CD4-positive, alpha-beta memory T cell (primary cell): ENCODE data around the gene SLC35A5. TPM values are rescaled to one million over a fixed set of nuclear protein-coding genes. Genes with fewer than 3 reads are reported as not detected.
"Not testable (repeated sequence)": the region's sequence is repeated elsewhere in the genome, so short reads cannot be mapped to it uniquely, and the experiment has no call there.

Source experiments
- CTCF ChIA-PET: fragments of 350-600 bp; sonication (Branson Sonifier 250); formaldehyde crosslinking; loops from one replicate; lab custom pipeline; 2021; ENCODE audit warnings: inconsistent platforms; ENCODE audit not compliant: partially characterized antibody; lab: Charles Lee
- POLR2A ChIA-PET: fragments of 350-600 bp; sonication (Branson Sonifier 250); formaldehyde crosslinking; loops from one replicate; lab custom pipeline; 2021; ENCODE audit not compliant: partially characterized antibody; lab: Charles Lee
- DNase-seq, 5 donors: peaks; one replicate each; pipeline versions ENCODE4 v3.0.0 to v3.0.0-alpha.2; 2020 to 2022; ENCODE audit warnings: mixed read lengths in 1 of 5
- H3K27ac ChIP-seq: one replicate; pipeline ENCODE4 v1.7.0; 2013; ENCODE audit warnings: low read depth, low read length
- H3K27me3 ChIP-seq: 2 replicates; pipeline ENCODE4 v1.7.0; 2013; ENCODE audit warnings: mild to moderate bottlenecking, low read length, moderate library complexity; ENCODE audit not compliant: insufficient read depth
- H3K36me3 ChIP-seq: 2 replicates; pipeline ENCODE4 v1.7.0; 2013; ENCODE audit warnings: mild to moderate bottlenecking, low read length, moderate library complexity; ENCODE audit not compliant: insufficient read depth
- H3K4me1 ChIP-seq: 2 replicates; pipeline ENCODE4 v1.7.0; 2013; ENCODE audit warnings: mild to moderate bottlenecking, low read length, moderate library complexity; ENCODE audit not compliant: insufficient read depth
- H3K4me3 ChIP-seq, 2 donors: one replicate each; pipeline ENCODE4 v1.7.0; 2013; ENCODE audit warnings: low read length in 2 of 2, mild to moderate bottlenecking in 1 of 2
- H3K9me3 ChIP-seq, 2 donors: one replicate each; pipeline ENCODE4 v1.7.0; 2013; ENCODE audit warnings: low read length in 2 of 2, control low read depth in 1 of 2; ENCODE audit not compliant: control insufficient read depth in 1 of 2
- H3K27ac Mint-ChIP-seq, 7 donors: one replicate each; pipeline ENCODE4 v1.8.0; 2020 to 2021; ENCODE audit warnings: mixed read lengths in 7 of 7, mild to moderate bottlenecking in 6 of 7, inconsistent platforms in 3 of 7, moderate library complexity in 3 of 7
- H3K27me3 Mint-ChIP-seq, 2 donors: one replicate each; pipeline ENCODE4 v1.8.0; 2020 to 2021; ENCODE audit warnings: mixed read lengths in 2 of 2
- H3K36me3 Mint-ChIP-seq, 2 donors: one replicate each; pipeline ENCODE4 v1.8.0; 2020 to 2021; ENCODE audit warnings: mixed read lengths in 2 of 2, inconsistent platforms in 1 of 2, mild to moderate bottlenecking in 1 of 2
- H3K4me1 Mint-ChIP-seq, 4 donors: one replicate each; pipeline ENCODE4 v1.8.0; 2020 to 2021; ENCODE audit warnings: mixed read lengths in 4 of 4, mild to moderate bottlenecking in 1 of 4
- H3K4me3 Mint-ChIP-seq, 8 donors: one replicate each; pipeline ENCODE4 v1.8.0; 2020 to 2021; ENCODE audit warnings: mixed read lengths in 8 of 8, mild to moderate bottlenecking in 7 of 8, moderate library complexity in 6 of 8, inconsistent platforms in 3 of 8
- H3K9me3 Mint-ChIP-seq, 8 donors: one replicate each; pipeline ENCODE4 v1.8.0; 2020 to 2021; ENCODE audit warnings: mixed read lengths in 8 of 8, mild to moderate bottlenecking in 5 of 8, inconsistent platforms in 3 of 8, moderate library complexity in 1 of 8
- intact Hi-C: fragments of 100-400 bp; cut with micrococcal nuclease; formaldehyde crosslinking; loops from one replicate; pipeline ENCODE4 v1.15.1; 2023
- polyA plus RNA-seq, 2 donors: library from polyadenylated mRNA; unstranded; fragments of 300-500 nt; fragmentation: Illumina TruSeq; gene quantifications; one replicate each; pipeline ENCODE4 v1.2.3, GENCODE V29; 2021
- total RNA-seq, 2 experiments: library from RNA; stranded (reverse); gene quantifications; one replicate each; pipeline ENCODE4 v1.2.3, GENCODE V29; 2021

SLC35A5 gene
- total and polyA plus RNA-seq, 4 experiments from 2014 or later: 13.9 to 26.6 (median 25.2) TPM

DNA sequence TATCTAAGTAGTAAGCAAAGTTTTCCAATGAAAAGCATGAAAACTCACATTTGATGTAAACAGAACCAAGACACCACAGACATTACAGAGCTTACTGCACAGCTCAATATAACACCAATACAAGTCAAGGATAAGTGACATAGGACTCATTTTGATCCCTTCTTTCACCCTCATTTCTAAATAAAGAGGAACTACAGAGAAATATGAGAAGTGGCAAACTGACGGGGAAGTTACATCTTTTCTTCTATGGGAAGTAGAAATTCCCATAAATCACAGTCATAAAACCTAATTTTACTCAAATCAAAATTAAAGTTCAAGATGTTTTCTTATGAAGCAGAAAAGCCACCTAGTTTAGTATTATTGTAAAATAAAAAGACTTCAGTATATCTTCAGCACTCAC is 3.9 kb upstream of the SLC35A5 start:
- Mint-ChIP-seq H3K27ac (peak overlapping the region in 1 of 7 donors; percentile 99), H3K36me3 (peaks cover 23 to 42% of the 10 kb centered on the region in 2 donors), H3K4me1 (peaks cover 37 to 67% (median 47%) of the 10 kb centered on the region in 4 donors), H3K4me3 (no peak overlapping the region), H3K9me3 (peaks cover 0 to 4% (median 0%) of the 10 kb centered on the region in 8 donors), H3K27me3 (no peaks in the 10 kb centered on the region)
- ChIA-PET POLR2A (interaction anchor here (0.6 kb wide), 1 partner anchor 19 kb away, joined by 3 read pairs; no protein-coding TSS in a partner anchor), CTCF (interaction anchor here (1.0 kb wide), 1 partner anchor 446 kb away, joined by 3 read pairs; no protein-coding TSS in a partner anchor)
- DNase-seq: no peak
- Histone ChIP-seq H3K27me3 (no peaks in the 10 kb centered on the region), H3K4me3 (no peak overlapping the region), H3K9me3 (no peaks in the 10 kb centered on the region), H3K36me3 (no peaks in the 10 kb centered on the region), H3K27ac (no peak overlapping the region), H3K4me1 (peaks cover 46% of the 10 kb centered on the region)
- intact Hi-C loops: no loop called here

GRCh38 chr3:112560307-112560706 is 1.5 kb upstream of the SLC35A5 start:
- no peaks in the 10 kb centered on the region for H3K36me3 ChIP-seq
- peaks cover 51% of the 10 kb centered on the region for H3K4me1 ChIP-seq
- no peaks in the 10 kb centered on the region for H3K27me3 Mint-ChIP-seq
- POLR2A ChIA-PET: interaction anchor here (2.0 to 2.7 kb wide), 3 partner anchors 15 to 431 kb away, joined by 6 to 13 read pairs (median 7); partner anchors contain the start of gene GTPBP8
- H3K27ac ChIP-seq: peak overlapping the region; percentile 99
- H3K9me3 ChIP-seq: no peaks in the 10 kb centered on the region
- CTCF ChIA-PET: interaction anchor here (0.7 to 1.4 kb wide), 3 partner anchors 19 to 411 kb away, joined by 3 read pairs; no protein-coding TSS in a partner anchor
- peaks cover 23 to 45% of the 10 kb centered on the region in 2 donors for H3K36me3 Mint-ChIP-seq
- H3K4me3 ChIP-seq: peak overlapping the region in 1 of 2 donors; percentile 81
- peaks cover 0 to 4% (median 0%) of the 10 kb centered on the region in 8 donors for H3K9me3 Mint-ChIP-seq
- peak overlapping the region; percentile 95 to 99 (median 97) for H3K4me3 Mint-ChIP-seq
- intact Hi-C loops: loop anchor here (2.0 to 10.0 kb wide), 5 partner anchors 62 to 1488 kb away; partner anchors contain the start of genes BTLA, CD200R1, NECTIN3 and SPICE1
- no peak for DNase-seq
- no peaks in the 10 kb centered on the region for H3K27me3 ChIP-seq
- peak overlapping the region; percentile 44 to 99 (median 87) for H3K27ac Mint-ChIP-seq
- H3K4me1 Mint-ChIP-seq: peaks cover 31 to 68% (median 50%) of the 10 kb centered on the region in 4 donors

DNA sequence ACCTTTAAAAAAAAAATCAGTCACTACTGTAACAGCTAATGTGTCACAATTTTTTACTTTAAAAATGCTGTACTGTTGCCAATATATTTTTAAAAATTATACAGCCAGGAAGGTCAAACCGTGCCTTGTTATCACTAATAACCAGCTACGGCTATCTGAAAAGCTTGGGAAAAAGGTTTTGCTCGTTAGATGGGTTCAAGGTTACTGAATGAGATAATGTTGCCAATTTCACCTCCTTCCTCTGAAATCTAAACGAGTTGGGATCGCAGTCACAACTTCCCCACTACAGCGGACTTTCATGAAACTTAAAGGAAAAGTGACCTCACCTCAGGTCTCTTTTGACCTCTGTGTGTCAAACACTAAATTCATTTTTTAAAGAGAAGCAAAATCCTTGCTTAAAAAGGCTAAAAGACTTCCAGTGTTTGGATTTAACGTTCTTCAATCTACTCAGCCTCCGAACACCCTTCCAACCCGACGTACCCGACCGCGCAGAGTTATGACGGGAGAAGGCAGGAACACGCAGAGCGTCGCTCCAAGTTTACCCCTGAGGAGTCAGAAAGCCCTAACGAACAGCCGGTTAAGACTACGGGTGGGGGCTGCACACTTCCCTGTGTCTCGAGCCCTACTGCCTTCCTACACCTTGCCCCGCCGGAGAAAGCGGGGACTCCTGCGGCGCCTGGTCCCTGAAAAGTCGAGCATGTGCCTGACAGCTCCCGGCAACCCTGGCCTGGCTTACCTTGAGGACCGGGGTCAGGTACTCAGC is 943 bp upstream of the SLC35A5 start:
- Mint-ChIP-seq H3K27me3 (no peaks in the 10 kb centered on the region), H3K4me3 (peak overlapping the region; percentile 95 to 99 (median 97)), H3K27ac (peak overlapping the region; percentile 96 to 100 (median 99)), H3K36me3 (peaks cover 23 to 42% of the 10 kb centered on the region in 2 donors), H3K9me3 (peaks cover 0 to 4% (median 0%) of the 10 kb centered on the region in 8 donors), H3K4me1 (peaks cover 27 to 62% (median 44%) of the 10 kb centered on the region in 4 donors)
- Histone ChIP-seq H3K27me3 (no peaks in the 10 kb centered on the region), H3K9me3 (no peaks in the 10 kb centered on the region), H3K4me3 (peak overlapping the region; percentile 81 to 92), H3K27ac (peak overlapping the region; percentile 99), H3K4me1 (peaks cover 45% of the 10 kb centered on the region), H3K36me3 (no peaks in the 10 kb centered on the region)
- POLR2A ChIA-PET: interaction anchor here (1.1 to 2.7 kb wide), 16 partner anchors 8 to 1186 kb away, joined by 3 to 13 read pairs (median 5); partner anchors contain the start of genes ABHD10, ATP6V1A, BTLA and CD200
- peak in 4 of 5 donors; percentile 65 to 79 (median 74) for DNase-seq
- CTCF ChIA-PET: interaction anchor here (0.7 to 1.5 kb wide), 6 partner anchors 8 to 452 kb away, joined by 3 to 4 read pairs (median 3); no protein-coding TSS in a partner anchor
- intact Hi-C loops: loop anchor here (1.0 to 10.0 kb wide), 6 partner anchors 62 to 1489 kb away; partner anchors contain the start of genes BTLA, CD200R1, NAA50 and NECTIN3

DNA sequence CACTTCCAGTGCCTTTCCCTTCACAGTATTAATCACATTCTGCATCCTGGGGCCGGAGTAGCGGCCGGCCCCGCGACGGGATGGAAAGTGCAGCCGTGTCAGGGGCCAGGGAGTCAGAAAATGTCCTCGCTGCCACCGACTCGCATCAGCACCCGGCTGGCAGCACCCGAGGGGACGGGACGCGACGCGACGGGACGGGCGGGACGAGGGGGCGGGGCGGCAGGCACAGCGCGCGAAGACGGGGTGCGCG is 436 bp upstream of the SLC35A5 start:
- Mint-ChIP-seq H3K36me3 (peaks cover 26 to 45% of the 10 kb centered on the region in 2 donors), H3K4me3 (peak overlapping the region; percentile 95 to 99 (median 97)), H3K4me1 (peaks cover 27 to 59% (median 44%) of the 10 kb centered on the region in 4 donors), H3K27me3 (no peaks in the 10 kb centered on the region), H3K27ac (peak overlapping the region; percentile 96 to 100 (median 99)), H3K9me3 (peaks cover 0 to 4% (median 0%) of the 10 kb centered on the region in 8 donors)
- peak overlapping the region; percentile 99 for H3K27ac ChIP-seq
- H3K9me3 ChIP-seq: no peaks in the 10 kb centered on the region
- intact Hi-C loops: loop anchor here (1.0 to 10.0 kb wide), 6 partner anchors 63 to 1489 kb away; partner anchors contain the start of genes BTLA, CD200R1, NAA50 and NECTIN3
- DNase-seq: no peak
- no peaks in the 10 kb centered on the region for H3K36me3 ChIP-seq
- no peaks in the 10 kb centered on the region for H3K27me3 ChIP-seq
- CTCF ChIA-PET: interaction anchor here (0.7 to 1.5 kb wide), 4 partner anchors 9 to 452 kb away, joined by 3 to 4 read pairs (median 3); no protein-coding TSS in a partner anchor
- POLR2A ChIA-PET: interaction anchor here (1.0 to 2.7 kb wide), 21 partner anchors 9 to 1185 kb away, joined by 3 to 13 read pairs (median 5); partner anchors contain the start of genes ABHD10, ATP6V1A, BTLA and CD200
- H3K4me1 ChIP-seq: peaks cover 44% of the 10 kb centered on the region
- H3K4me3 ChIP-seq: peak overlapping the region; percentile 81 to 92

GRCh38 chr3:112564247-112564939 is 2.5 kb downstream of the SLC35A5 start:
- H3K4me3 ChIP-seq, POLR2A ChIA-PET, H3K27me3 ChIP-seq, H3K27me3 Mint-ChIP-seq, DNase-seq, H3K9me3 Mint-ChIP-seq, H3K27ac ChIP-seq, H3K36me3 ChIP-seq, H3K9me3 ChIP-seq, CTCF ChIA-PET: not testable (repeated sequence)
- H3K4me1 ChIP-seq: peaks cover 24% of the 10 kb centered on the region
- Mint-ChIP-seq H3K27ac (peak overlapping the region in 2 of 7 donors; percentile 21 to 29), H3K4me1 (peaks cover 32 to 59% (median 40%) of the 10 kb centered on the region in 4 donors), H3K36me3 (peaks cover 31 to 48% of the 10 kb centered on the region in 2 donors), H3K4me3 (peak overlapping the region in 2 of 8 donors; percentile 14 to 69)
- intact Hi-C loops: loop anchor here (5.0 to 10.0 kb wide), 4 partner anchors 410 to 1492 kb away; partner anchors contain the start of genes CD200R1, NECTIN3 and SPICE1

DNA sequence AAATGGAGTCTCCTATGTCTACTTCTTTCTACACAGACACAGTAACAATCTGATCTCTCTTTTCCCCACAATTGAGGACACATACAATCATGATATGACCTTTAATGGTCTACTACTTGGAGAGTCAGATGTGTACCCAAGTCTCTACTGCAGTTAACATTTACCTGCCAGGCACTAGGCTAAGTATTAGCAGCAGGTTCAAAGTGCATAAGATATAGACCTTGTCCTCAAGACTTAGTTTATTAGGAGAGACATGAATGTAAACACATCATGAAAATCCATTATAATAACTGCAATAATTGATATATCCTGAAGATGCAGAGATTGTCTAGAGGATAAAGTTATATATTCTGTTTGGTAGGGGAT is 3.1 kb downstream of the SLC35A5 start:
- intact Hi-C loops: loop anchor here (5.0 to 10.0 kb wide), 4 partner anchors 410 to 1493 kb away; partner anchors contain the start of genes CD200R1, NECTIN3 and SPICE1
- Histone ChIP-seq H3K27ac (no peak overlapping the region), H3K9me3 (no peaks in the 10 kb centered on the region), H3K36me3 (no peaks in the 10 kb centered on the region), H3K27me3 (no peaks in the 10 kb centered on the region), H3K4me3 (no peak overlapping the region), H3K4me1 (peaks cover 18% of the 10 kb centered on the region)
- Mint-ChIP-seq H3K27me3 (no peaks in the 10 kb centered on the region), H3K4me3 (no peak overlapping the region), H3K9me3 (peaks cover 0 to 4% (median 0%) of the 10 kb centered on the region in 8 donors), H3K36me3 (peaks cover 37 to 52% of the 10 kb centered on the region in 2 donors), H3K27ac (no peak overlapping the region), H3K4me1 (peaks cover 29 to 53% (median 34%) of the 10 kb centered on the region in 4 donors)
- CTCF ChIA-PET: no interaction called here
- POLR2A ChIA-PET: no interaction called here
- no peak for DNase-seq
